Measurements from ENCODE around the gene NFE2L2.
A peak's percentile ranks its signal among the peaks of the same experiment; 100 is the strongest.
"Not testable (repeated sequence)": the region's sequence is repeated elsewhere in the genome, so short reads cannot be mapped to it uniquely, and the experiment has no call there.

The NFE2L2 gene

DNA sequence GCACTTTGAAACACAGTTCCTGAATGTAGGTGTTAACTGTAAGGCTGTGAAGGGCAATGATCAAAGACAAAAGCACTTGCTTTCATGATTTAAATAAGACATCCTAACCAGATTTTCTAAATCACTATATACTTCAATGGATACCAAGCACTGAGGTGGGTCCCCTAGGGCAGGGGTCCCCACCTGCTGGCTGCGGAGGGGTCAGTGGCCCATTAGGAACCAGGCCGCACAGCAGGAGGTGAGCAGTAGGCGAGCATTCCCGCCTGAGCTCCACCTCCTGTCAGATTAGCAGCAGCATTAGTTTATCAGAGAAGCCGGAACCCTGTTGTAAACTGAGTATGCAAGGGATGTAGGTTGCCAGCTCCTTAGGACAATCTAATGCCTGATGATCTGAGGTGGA, 7.1 kb downstream of the NFE2L2 start:
- no peak for DNase-seq (ENCODE audit: low spot score)

GRCh38 chr2:177256695-177257094, 7.8 kb downstream of the NFE2L2 start:
- DNase-seq (ENCODE audit: low spot score), result no peak

GRCh38 chr2:177256026-177256425, 8.5 kb downstream of the NFE2L2 start:
- no peak for DNase-seq (ENCODE audit: low spot score)

GRCh38 chr2:177255227-177255601, 9.3 kb downstream of the NFE2L2 start:
- DNase-seq (ENCODE audit: low spot score), result no peak

- no peak for DNase-seq (ENCODE audit: low spot score)
Measured at GRCh38 chr2:177254433-177255226, 9.9 kb downstream of the NFE2L2 start.

DNA sequence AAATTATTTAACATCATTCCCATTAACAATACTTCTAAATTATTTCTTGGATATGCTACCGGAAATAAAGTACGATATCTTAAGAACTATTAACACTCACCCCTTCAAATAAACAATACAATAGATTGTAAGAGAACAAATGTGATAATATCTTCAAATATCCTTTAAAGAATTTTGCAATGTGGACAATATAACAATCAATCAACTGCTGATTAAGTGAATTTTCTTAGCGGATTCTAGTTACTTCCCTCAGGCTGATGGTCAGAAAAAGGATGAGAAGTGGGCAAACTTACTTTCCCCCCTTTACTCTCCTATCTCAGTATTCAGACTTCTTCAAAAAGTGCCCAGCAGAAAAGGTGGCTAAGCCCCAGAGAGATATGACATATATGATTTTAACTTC, 10.8 kb downstream of the NFE2L2 start:
- no peak for DNase-seq (ENCODE audit: low spot score)

- no peak for DNase-seq (ENCODE audit: low spot score)
Measured at GRCh38 chr2:177252808-177253531, 11.6 kb downstream of the NFE2L2 start.

GRCh38 chr2:177251165-177251542, 13.4 kb downstream of the NFE2L2 start:
- DNase-seq (ENCODE audit: low spot score), result no peak

DNA sequence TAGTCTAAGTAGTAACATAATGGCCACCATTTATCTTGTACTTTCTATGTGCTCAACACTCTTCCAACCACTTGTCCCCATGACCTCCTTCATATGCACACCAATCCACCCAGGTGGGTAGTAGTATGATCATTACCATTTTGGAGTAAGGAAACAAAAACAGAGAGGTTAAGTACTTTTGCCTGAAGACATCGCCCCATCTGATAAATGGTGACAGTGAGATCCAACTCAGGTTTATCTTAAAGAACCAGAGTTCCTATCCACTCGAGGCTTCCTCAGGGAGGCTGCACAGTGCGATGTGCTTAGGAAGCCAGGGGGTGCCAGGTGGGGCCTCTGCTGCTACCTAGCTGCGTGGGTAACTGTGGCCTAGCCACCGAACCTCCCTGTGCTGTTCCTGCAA, 14.1 kb downstream of the NFE2L2 start:
- DNase-seq (ENCODE audit: low spot score), result no peak

- DNase-seq (ENCODE audit: low spot score), result no peak
Measured at GRCh38 chr2:177249038-177249437, 15.5 kb downstream of the NFE2L2 start.

DNA sequence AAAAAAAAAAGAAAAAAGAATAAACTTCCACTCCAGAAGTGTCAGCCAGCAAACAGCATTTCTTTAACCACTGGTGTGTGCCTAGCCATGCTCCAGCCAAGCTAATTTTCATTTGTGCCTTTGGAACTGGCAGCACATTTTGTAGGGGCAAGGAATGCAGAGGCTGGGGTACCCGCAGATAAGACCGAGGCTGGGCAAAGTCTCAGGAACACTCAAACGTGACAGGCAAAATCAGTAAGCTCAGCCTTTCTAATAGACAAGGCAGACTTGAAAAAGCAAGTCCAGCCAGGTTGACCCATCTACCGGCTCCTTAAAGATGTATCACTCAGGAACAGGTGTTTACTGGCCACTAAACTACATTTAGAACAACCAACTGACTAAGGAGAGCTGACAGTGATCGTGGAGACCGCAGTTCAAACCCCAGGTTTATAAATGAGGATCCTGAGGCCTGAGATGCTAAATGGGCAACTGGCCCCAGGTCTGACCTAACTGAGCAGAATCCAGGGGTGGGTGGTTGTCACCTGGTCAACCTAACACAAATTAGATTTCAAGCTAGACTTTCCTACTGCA, 16.7 kb downstream of the NFE2L2 start:
- DNase-seq (ENCODE audit: low spot score), result no peak

- not testable (repeated sequence) for DNase-seq (ENCODE audit: low spot score)
Measured at GRCh38 chr2:177246523-177247030, 17.9 kb downstream of the NFE2L2 start.

DNA sequence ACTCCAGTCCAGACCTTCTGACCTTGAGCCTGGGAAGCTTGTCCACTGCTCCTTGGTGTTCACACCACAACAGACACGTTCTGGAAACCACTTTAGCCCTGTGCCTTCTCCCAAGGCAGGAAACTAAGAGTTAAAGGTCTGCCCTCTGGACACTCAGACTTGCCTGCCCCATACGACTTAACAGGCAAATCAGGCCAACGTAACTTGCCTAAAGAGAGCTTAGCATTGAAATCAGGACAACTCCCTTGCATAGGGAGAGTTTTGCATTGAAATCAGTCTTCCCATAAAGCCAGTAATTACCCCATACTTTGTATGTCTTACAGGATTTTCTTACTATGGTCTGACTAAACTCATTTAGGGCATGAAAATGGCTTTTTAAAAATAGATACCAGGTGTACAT, 18.5 kb downstream of the NFE2L2 start:
- no peak for DNase-seq (ENCODE audit: low spot score)

DNA sequence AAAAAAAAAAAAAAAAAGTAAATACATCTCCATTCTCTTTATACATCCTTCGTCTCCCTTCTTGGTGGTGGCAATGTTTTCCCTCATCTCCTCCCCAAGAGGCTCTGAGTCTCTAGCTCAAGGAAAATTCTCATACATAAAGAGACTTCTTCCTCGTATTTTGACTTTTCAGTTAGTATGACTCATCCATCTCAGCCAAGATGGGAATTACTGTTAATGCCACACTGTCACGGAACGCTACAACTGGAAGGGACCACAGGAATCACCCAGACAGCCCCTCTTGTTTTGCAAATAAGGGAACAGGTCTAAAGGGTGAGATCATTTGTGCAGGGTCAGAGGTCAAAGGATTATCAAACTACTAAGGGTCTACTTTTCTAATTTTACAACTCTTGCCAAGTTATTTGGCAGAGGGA, 19.5 kb downstream of the NFE2L2 start:
- no peak for DNase-seq (ENCODE audit: low spot score)

DNA sequence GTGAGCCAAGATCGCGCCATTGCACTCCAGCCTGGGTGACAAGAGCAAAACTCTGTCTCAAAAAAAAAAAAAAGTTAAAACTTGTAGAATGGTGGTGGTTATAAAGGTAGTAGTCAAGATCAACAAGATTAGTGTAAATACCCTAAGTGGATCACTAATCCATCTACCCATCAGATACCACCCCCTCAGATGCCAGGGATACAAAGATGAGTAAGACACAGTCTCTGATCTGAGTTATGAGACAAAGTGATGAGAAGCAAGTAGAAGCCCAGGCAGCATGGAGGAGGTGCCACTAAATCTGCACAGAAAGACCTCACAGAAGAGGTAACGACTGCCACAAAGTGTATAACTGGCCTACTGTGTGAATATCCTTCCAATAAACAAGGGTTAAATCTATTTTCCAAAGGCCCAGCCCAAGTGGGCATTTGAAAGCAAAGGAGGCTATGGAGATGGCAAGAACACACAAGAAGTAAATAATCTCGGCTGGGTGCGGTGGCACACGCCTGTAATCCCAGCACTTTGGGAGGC, 20.2 kb downstream of the NFE2L2 start:
- no peak for DNase-seq (ENCODE audit: low spot score)

GRCh38 chr2:177243476-177243875, 21.1 kb downstream of the NFE2L2 start:
- no peak for DNase-seq (ENCODE audit: low spot score)

DNA sequence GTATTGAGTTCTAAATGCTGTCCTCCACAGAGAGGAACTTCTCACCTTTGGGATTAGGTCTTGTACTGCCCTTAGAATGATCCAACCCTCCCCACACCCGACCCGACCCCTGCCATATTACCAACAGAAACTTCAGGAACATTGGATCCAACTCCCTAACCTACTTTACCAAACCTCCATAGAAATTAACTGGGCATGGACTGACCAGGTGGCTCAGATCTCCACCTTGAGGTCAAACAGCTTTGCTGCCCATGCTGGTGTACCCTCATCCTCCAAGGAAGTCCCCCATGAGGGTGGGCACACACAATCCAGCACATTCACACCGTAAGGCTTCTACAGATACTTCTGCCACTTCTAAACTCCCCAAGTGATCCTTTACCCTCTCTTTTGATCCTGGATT, 21.5 kb downstream of the NFE2L2 start:
- DNase-seq (ENCODE audit: low spot score), result no peak

- peak; percentile 93 for DNase-seq (ENCODE audit: low spot score)
Measured at GRCh38 chr2:177242121-177242987, 22.2 kb downstream of the NFE2L2 start.

GRCh38 chr2:177241711-177242120, 22.8 kb downstream of the NFE2L2 start:
- DNase-seq (ENCODE audit: low spot score), result no peak

DNA sequence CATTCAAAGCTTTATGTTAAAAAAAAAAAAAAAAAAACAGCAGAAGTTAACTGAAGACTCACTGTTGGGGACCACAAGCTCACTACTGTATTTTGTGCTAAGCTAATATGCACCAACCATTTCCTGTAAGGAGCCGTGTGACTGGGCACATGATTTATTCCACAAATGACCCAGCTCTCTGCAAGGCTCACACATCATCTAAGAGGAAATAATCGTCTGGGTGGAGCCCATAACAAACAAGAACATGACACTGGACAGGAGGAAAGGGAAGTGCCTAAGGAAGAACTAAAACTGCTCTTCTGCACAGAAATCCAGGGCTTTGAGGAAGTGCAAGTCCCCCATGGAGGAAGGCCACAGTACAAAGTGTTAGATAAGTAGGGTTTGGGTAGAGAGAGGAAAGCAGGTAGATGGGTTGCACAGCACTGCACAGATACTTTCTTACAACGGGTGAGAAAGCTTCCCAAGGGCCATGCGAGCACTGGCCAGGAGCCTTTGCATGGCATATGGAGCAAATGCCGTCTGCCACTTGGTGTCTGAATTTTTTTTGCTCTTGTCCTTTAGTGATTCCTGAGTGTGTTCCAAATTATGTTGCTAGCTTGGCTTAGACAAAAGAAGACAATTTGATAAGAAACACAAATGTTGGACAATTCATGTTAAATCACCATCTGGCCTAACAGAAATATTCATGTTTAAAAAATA, 24.4 kb downstream of the NFE2L2 start:
- peak; percentile 34 for DNase-seq (ENCODE audit: low spot score)

GRCh38 chr2:177239053-177239452, 25.5 kb downstream of the NFE2L2 start:
- DNase-seq (ENCODE audit: low spot score), result no peak

Data from RKO (cell line).